BE2C (cell line): Measurements from ENCODE around the gene SPSB4.
A peak's percentile ranks its signal among the peaks of the same experiment; 100 is the strongest.

Experiments
- DNase-seq: peaks from one replicate; pipeline ENCODE4 v3.0.0-alpha.2; 2020
- H3K27me3 ChIP-seq: fragments of 250-450 bp; sonication (Bioruptor Pico); 2 replicates; pipeline ENCODE4 v1.5.1; 2020; ENCODE audit warnings: mild to moderate bottlenecking
- H3K36me3 ChIP-seq: fragments of 250-450 bp; sonication (Bioruptor Pico); 2 replicates; pipeline ENCODE4 v1.5.1; 2020; ENCODE audit warnings: mild to moderate bottlenecking
- H3K4me1 ChIP-seq: fragments of 250-450 bp; sonication (Bioruptor Pico); 2 replicates; pipeline ENCODE4 v1.5.1; 2020
- H3K4me3 ChIP-seq: 2 replicates; pipeline ENCODE4 v1.5.1; 2011; ENCODE audit warnings: low read depth, low read length
- H3K9me3 ChIP-seq: fragments of 250-450 bp; sonication (Bioruptor Pico); 2 replicates; pipeline ENCODE4 v1.5.1; 2020
- TF ChIP-seq, protein P1 (sequence below): IDR thresholded peaks from 2 replicates; pipeline ENCODE4 v1.5.1; 2012; ENCODE audit warnings: mild to moderate bottlenecking, low read depth, low read length

Gene SPSB4

DNA sequence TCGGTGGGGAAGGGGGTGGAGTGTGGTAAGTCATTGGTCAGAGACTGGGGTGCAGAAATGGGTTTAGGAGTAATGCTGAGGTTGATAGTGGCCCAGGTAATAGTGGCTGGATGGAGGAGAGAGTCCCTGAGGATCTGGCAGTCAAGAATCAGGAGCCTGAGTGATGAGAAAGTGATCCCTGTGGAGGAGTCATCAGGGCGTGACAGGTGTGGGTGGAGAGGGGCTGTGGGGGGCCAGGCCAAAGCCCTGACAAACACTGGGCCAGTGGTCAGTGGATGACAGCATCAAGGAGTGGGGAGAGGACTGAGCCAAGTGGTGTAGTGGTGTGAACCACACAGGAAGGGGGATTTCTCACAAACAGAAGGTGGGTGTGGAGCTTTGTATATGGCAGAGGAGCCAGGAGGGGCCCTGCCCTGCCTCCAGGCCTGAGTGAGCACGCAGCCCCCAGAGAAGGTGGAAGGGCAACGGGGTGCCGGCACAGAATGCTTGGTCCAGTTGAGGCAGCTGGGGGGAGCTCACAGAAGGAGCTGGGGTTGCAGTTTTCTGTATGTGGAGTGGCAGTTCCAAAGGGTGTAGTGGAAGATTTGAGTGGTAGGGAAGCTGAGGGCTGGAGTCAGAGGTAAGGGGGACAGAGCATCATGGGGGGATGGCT is 77.1 kb downstream of the SPSB4 start:
- Histone ChIP-seq H3K4me3 (peak overlapping the region; percentile 0; the same call in 1 of the 2 replicates), H3K4me1 (peaks cover 31% of the 10 kb centered on the region), H3K27me3 (no peaks in the 10 kb centered on the region), H3K9me3 (no peaks in the 10 kb centered on the region), H3K36me3 (no peaks in the 10 kb centered on the region; the same call in 1 of the 2 replicates)
- DNase-seq, result no peak
- TF ChIP-seq, protein P1, sequence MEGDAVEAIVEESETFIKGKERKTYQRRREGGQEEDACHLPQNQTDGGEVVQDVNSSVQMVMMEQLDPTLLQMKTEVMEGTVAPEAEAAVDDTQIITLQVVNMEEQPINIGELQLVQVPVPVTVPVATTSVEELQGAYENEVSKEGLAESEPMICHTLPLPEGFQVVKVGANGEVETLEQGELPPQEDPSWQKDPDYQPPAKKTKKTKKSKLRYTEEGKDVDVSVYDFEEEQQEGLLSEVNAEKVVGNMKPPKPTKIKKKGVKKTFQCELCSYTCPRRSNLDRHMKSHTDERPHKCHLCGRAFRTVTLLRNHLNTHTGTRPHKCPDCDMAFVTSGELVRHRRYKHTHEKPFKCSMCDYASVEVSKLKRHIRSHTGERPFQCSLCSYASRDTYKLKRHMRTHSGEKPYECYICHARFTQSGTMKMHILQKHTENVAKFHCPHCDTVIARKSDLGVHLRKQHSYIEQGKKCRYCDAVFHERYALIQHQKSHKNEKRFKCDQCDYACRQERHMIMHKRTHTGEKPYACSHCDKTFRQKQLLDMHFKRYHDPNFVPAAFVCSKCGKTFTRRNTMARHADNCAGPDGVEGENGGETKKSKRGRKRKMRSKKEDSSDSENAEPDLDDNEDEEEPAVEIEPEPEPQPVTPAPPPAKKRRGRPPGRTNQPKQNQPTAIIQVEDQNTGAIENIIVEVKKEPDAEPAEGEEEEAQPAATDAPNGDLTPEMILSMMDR, result no peak

DNA sequence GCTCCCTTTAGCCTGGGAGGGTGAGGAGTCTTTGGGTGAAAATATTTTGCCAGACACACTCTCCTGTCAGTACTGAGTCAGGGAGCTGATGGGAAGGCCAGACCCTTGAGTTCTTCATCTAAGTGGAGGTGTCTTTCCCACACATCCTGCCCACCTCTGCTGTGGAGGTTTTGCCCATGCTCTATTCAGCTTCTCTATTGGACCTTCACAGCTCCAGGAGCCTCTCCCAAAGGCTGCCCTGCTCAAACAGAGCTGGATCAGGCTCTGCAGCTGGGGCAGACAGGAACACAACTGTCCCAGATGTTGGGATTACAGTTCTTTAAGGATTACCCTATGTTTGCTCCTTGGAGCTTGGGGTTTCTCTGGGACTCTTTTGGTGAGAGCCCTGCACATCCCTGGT is 77.9 kb downstream of the SPSB4 start:
- Histone ChIP-seq H3K9me3 (no peaks in the 10 kb centered on the region), H3K4me1 (peaks cover 31% of the 10 kb centered on the region), H3K4me3 (no peak overlapping the region), H3K27me3 (no peaks in the 10 kb centered on the region), H3K36me3 (no peaks in the 10 kb centered on the region; the same call in 1 of the 2 replicates)
- TF ChIP-seq, protein P1, result no peak
- DNase-seq, result no peak

DNA sequence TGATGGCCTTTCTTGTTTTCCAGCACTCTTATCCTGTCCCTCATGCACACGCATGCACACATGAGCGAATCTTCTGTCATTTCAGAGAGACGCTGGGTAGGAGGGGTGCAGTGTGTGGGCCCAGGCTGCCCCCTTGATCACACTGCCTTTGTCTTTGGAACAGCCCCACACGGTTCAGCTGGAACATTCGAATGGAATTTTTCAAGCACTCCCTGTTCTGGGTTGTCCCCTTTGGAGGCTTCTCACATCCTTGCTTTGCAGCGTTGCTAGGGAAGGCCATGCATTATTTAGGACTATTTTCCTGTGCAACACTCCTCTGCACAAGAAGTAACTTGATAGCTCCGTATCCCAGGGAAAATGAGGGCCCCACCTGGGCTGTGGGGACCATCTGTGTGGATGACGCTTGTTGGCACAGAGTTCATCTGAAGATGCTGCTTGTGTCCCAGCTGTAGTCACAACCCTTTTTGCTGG is 78.4 kb downstream of the SPSB4 start:
- Histone ChIP-seq H3K36me3 (no peaks in the 10 kb centered on the region; the same call in 1 of the 2 replicates), H3K27me3 (no peaks in the 10 kb centered on the region), H3K4me3 (no peak overlapping the region), H3K4me1 (peaks cover 31% of the 10 kb centered on the region), H3K9me3 (no peaks in the 10 kb centered on the region)
- no peak for DNase-seq
- TF ChIP-seq, protein P1, result no peak

DNA sequence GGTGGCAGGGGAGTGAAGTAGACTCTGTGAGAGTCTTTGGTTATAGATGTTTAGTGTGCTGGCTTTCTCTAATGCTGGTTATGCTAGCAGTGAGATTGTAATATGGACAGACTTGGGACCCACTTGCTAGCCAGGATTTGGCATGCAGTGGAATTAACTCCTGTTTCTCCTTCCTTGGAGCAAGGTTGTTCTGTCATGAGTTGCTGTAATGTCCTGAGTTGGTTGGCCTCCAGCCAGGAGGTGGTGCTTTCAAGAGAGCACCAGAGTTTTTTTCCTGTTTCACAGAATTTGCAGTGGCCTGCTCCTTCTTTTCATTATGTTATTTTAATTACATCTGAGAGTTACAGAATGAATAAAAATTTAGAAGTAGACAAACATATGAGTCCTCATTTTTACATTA is 92.4 kb downstream of the SPSB4 start:
- Histone ChIP-seq H3K36me3 (peaks cover 13% of the 10 kb centered on the region), H3K4me3 (no peak overlapping the region), H3K27me3 (no peaks in the 10 kb centered on the region), H3K4me1 (no peaks in the 10 kb centered on the region), H3K9me3 (peaks cover 7% of the 10 kb centered on the region)
- TF ChIP-seq, protein P1, result no peak
- no peak for DNase-seq

DNA sequence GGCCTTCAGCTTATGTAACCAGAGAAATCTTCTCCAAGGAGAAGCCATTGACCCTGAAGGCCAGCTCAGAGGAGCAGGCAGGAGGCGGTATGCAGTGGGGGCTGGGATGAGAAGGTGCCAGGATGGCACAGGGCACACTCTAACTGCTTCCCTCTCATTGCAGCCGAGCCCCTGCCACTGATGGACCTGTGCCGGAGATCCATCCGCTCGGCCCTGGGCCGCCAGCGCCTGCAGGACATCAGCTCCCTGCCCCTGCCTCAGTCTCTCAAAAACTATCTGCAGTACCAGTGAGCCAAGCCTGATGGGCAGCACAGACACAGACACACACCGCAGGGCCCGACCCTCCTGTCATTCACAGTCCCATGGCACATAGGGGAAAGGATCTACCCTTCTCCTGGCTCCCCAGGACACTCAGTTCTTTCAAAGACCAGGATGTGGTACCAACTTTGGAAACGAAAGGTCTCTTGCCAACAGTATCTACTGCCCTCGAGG is 95.9 kb downstream of the SPSB4 start:
- no peak for DNase-seq
- H3K27me3 ChIP-seq, result no peaks in the 10 kb centered on the region
- H3K4me3 ChIP-seq, result no peak overlapping the region
- H3K4me1 ChIP-seq, result no peaks in the 10 kb centered on the region
- H3K9me3 ChIP-seq, result no peaks in the 10 kb centered on the region; the same call in none of the 2 replicates
- H3K36me3 ChIP-seq, result peaks cover 13% of the 10 kb centered on the region
- TF ChIP-seq, protein P1, result no peak

DNA sequence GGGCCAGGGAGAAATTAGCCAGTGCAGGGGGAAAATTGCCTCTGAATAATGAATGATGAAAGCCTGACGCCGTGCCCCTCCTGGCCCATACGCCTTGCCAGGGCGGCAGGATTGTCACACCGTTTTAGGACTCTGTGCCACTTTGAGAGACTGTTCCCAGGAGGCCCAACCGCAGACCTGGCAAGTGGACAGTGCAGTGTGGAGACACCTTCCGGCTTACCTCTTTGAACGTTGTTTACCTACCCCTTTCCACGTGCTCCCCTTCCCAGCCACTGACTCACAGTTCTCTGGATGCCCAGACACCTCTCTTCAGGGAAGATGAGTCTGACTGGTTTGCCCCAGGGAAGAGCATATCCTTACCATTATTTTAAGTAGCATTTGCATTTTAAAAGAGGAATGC is 96.5 kb downstream of the SPSB4 start:
- DNase-seq, result no peak
- Histone ChIP-seq H3K27me3 (no peaks in the 10 kb centered on the region), H3K4me1 (no peaks in the 10 kb centered on the region), H3K9me3 (no peaks in the 10 kb centered on the region; the same call in none of the 2 replicates), H3K36me3 (peaks cover 13% of the 10 kb centered on the region), H3K4me3 (no peak overlapping the region)
- TF ChIP-seq, protein P1, result no peak
